Duodenal mucosa (tissue), 2 donors: ENCODE data around the gene KCNB1.

ENCODE experiments used
- H3K27ac ChIP-seq: one replicate; pipeline ENCODE4 v1.7.0; 2013; ENCODE audit warnings: low read depth, low read length
- H3K27me3 ChIP-seq, 2 donors: one replicate each; pipeline ENCODE4 v1.7.0; 2013; ENCODE audit warnings: low read length in 2 of 2, control low read depth in 1 of 2; ENCODE audit not compliant: insufficient read depth in 2 of 2, control insufficient read depth in 1 of 2
- H3K36me3 ChIP-seq, 2 donors: one replicate each; pipeline ENCODE4 v1.7.0; 2013; ENCODE audit warnings: low read length in 2 of 2, control low read depth in 1 of 2; ENCODE audit not compliant: insufficient read depth in 2 of 2, control insufficient read depth in 1 of 2
- H3K4me1 ChIP-seq, 2 donors: one replicate each; pipeline ENCODE4 v1.7.0; 2013; ENCODE audit warnings: low read length in 2 of 2, control low read depth in 1 of 2; ENCODE audit not compliant: insufficient read depth in 2 of 2, control insufficient read depth in 1 of 2
- H3K4me3 ChIP-seq, 2 donors: one replicate each; pipeline ENCODE4 v1.7.0; 2013; ENCODE audit warnings: low read length in 2 of 2, low read depth in 1 of 2
- H3K9ac ChIP-seq, 2 donors: one replicate each; pipeline ENCODE4 v1.7.0; 2013; ENCODE audit warnings: low read length in 2 of 2, low read depth in 1 of 2
- H3K9me3 ChIP-seq, 2 donors: one replicate each; pipeline ENCODE4 v1.7.0; 2013; ENCODE audit warnings: low read length in 2 of 2, control low read depth in 1 of 2; ENCODE audit not compliant: control insufficient read depth in 1 of 2

The KCNB1 gene

DNA sequence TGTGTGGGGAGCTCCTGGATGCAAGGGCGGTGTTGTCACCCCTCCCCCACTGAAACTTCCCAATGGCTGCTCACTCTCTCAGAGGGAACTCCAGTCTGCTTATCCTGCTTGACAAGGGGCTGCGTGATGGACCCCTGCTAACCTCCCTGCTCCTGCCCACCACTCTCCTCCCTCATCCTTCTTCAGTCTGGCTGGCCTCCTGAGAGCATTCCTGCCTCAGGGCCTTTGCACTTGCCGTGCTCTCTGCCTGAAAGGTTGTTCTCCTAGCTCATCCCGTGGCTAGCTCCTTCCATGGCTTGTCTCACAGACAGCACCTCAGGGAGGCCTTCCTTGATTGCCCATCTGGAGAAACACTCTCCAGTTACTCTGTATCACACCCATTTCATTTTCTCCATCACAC lies 130.7 kb downstream of the KCNB1 start:
- no peaks in the 10 kb centered on the region for H3K9me3 ChIP-seq
- H3K36me3 ChIP-seq, result no peaks in the 10 kb centered on the region
- no peaks in the 10 kb centered on the region for H3K4me1 ChIP-seq
- no peak overlapping the region for H3K27ac ChIP-seq
- H3K9ac ChIP-seq, result no peak overlapping the region
- H3K27me3 ChIP-seq, result no peaks in the 10 kb centered on the region
- H3K4me3 ChIP-seq, result no peak overlapping the region

DNA sequence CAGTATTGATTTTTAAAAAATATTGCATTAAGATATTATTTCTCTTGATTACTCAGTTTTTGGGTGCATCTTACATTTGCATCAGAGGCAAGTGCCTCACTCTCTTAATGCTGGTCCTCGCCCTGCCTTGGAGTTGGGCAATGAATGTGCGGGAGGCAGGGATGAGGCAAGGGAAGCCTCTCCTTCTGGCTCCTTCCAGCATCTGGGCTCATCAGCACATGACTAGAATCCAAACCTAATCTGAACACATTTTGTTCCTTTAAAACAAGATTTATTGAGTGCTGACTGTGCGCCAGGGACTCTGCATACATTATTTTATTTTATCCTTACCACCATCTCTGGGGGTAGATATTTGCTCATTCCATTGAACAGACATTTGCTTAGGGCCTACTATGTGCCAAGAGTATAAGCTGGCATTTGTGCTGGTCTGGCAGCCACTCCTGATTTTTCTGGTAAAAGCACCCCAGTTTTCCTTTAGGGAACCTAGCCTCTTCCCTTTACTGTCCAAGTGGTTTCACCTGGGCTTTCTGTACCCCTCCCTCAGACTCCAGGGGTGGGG lies 132.7 kb downstream of the KCNB1 start:
- Histone ChIP-seq H3K27ac (no peak overlapping the region), H3K9me3 (no peaks in the 10 kb centered on the region)

DNA sequence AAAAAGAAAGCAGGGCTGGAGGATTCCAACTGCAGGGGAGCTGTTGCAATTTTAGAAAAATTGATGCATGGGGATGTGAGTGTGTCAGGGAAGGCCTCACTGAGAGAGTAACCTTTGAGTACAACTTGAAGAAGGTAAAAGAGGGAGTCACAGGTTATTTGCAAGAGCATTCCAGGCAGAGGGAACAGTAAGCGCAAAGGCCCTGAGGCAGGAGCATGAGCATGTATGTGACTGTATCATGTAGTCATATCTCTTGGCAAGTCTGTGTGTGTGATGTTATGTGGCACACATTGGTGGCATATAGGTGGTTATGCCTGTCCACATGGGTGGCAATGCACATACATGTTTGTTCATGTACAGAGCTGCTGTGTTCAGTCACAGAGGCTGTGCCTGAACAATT lies 133.4 kb downstream of the KCNB1 start:
- H3K27ac ChIP-seq, result no peak overlapping the region
- H3K9ac ChIP-seq, result no peak overlapping the region
- H3K4me1 ChIP-seq, result no peaks in the 10 kb centered on the region
- H3K27me3 ChIP-seq, result no peaks in the 10 kb centered on the region
- no peaks in the 10 kb centered on the region for H3K9me3 ChIP-seq
- no peak overlapping the region for H3K4me3 ChIP-seq
- H3K36me3 ChIP-seq, result no peaks in the 10 kb centered on the region

More for the DNA sequence above, 132.7 kb downstream of the KCNB1 start:
- H3K4me1 ChIP-seq, result no peaks in the 10 kb centered on the region
- H3K27me3 ChIP-seq, result no peaks in the 10 kb centered on the region
- H3K36me3 ChIP-seq, result no peaks in the 10 kb centered on the region
- H3K9ac ChIP-seq, result no peak overlapping the region
- no peak overlapping the region for H3K4me3 ChIP-seq

DNA sequence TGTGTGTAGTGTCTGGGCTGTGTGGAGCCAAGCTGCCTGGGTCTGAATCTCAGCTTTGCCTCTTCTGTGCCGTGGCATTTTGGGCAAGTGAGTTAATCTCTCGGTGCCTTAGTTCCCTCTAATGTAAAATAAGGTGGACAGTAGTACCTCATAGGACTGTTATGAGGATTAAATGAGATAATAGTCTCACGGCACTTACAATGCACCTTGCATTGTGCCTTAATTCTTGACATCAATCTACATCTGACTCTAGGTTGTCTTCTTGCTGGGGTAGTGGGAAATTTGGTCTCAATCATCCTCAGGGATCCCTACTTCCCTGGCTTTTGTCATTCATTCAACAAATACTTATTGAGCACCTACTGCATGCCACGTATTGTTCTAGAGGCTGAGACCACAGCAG lies 133.9 kb downstream of the KCNB1 start:
- Histone ChIP-seq H3K4me1 (no peaks in the 10 kb centered on the region), H3K27ac (no peak overlapping the region), H3K9ac (no peak overlapping the region), H3K36me3 (no peaks in the 10 kb centered on the region), H3K4me3 (no peak overlapping the region), H3K27me3 (peaks cover 0 to 3% of the 10 kb centered on the region in 2 donors), H3K9me3 (no peaks in the 10 kb centered on the region)

DNA sequence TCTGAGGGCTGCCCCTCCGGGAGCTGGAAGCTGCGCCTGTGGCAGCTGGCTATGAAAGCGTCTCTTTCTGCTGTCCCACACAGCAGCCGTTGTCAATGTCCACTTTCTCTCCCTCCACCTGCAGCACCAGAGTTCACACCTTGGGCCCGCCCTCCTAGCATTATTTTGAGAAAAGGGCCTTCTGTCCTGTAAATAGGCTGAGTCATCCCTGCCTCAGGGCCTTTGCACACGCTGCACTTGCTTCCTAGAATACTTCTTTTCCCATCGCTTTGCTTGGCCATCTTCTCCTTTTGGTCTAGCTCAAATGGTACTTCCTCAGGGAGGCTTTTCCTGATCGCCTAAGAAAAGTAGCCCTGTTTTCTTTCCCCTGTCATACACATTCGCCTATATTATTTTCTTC lies 135.3 kb downstream of the KCNB1 start:
- H3K4me3 ChIP-seq, result no peak overlapping the region
- H3K9me3 ChIP-seq, result no peaks in the 10 kb centered on the region
- H3K9ac ChIP-seq, result no peak overlapping the region
- peaks cover 0 to 10% of the 10 kb centered on the region in 2 donors for H3K27me3 ChIP-seq
- H3K36me3 ChIP-seq, result no peaks in the 10 kb centered on the region
- H3K27ac ChIP-seq, result no peak overlapping the region
- H3K4me1 ChIP-seq, result no peaks in the 10 kb centered on the region

DNA sequence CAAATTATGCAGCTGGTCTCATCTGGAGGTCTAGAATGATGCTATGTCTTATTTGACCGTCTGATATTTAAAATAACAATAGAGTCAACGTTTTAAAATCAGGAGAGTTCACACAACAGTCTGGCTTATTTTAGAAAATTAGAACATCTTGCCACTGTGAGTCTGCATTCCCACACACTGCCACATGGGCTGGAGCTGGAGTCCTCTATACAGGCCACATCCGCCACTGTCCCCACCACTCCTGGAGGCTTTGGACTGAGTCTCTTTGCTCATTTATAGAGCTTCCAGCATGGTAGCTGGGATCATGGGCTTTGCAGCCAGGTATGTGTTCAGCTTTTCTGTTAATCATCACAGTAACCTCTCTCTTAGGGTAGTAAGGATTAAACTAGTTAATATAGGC lies 135.8 kb downstream of the KCNB1 start:
- no peak overlapping the region for H3K4me3 ChIP-seq
- H3K4me1 ChIP-seq, result no peaks in the 10 kb centered on the region
- no peaks in the 10 kb centered on the region for H3K36me3 ChIP-seq
- H3K27ac ChIP-seq, result no peak overlapping the region
- no peak overlapping the region for H3K9ac ChIP-seq
- H3K27me3 ChIP-seq, result peaks cover 0 to 10% of the 10 kb centered on the region in 2 donors
- H3K9me3 ChIP-seq, result no peaks in the 10 kb centered on the region

DNA sequence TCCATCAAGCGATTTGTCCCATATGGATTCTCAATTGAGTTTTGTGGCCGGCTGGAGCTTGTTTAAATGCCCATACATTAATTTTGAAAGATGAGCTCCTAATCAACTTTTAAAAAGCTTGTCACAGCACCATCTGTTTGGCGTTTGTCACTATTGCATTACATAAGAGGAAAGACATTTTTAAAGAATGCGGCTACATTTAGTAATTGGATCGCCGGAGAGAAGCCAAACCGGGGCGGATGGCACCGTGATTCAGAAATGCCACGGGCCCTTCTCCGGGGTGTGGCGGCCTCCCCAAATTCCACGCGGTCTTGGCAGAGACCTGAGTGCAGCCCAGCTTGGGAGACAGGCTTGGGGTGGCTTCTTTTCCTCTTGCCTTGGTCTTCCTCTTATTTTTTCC lies 136.9 kb downstream of the KCNB1 start:
- Histone ChIP-seq H3K9me3 (no peaks in the 10 kb centered on the region), H3K9ac (no peak overlapping the region), H3K27ac (no peak overlapping the region), H3K27me3 (peaks cover 0 to 10% of the 10 kb centered on the region in 2 donors), H3K36me3 (no peaks in the 10 kb centered on the region), H3K4me1 (no peaks in the 10 kb centered on the region), H3K4me3 (no peak overlapping the region)

DNA sequence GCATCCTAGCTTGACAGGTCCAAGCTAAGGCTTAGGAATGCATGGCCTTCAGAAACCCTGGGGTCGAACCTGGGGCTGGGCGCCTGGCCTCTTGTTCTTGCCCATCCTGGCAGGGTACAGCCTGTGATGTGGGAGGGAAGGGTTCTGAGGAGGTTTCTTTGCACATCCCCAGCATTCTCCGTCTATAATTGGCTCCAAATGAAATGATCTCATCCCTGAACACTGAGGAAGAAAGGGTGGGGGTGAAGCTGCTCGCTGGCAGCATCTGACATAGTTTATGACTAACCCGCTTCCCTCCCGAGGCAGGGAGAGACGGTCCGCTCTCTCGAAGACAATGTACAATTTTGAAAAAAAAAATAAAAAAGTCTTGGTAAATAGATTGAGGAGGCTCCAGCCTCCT lies 137.5 kb downstream of the KCNB1 start:
- Histone ChIP-seq H3K4me1 (no peaks in the 10 kb centered on the region), H3K36me3 (no peaks in the 10 kb centered on the region), H3K9ac (no peak overlapping the region), H3K9me3 (no peaks in the 10 kb centered on the region), H3K27me3 (peaks cover 0 to 10% of the 10 kb centered on the region in 2 donors), H3K27ac (no peak overlapping the region), H3K4me3 (no peak overlapping the region)

DNA sequence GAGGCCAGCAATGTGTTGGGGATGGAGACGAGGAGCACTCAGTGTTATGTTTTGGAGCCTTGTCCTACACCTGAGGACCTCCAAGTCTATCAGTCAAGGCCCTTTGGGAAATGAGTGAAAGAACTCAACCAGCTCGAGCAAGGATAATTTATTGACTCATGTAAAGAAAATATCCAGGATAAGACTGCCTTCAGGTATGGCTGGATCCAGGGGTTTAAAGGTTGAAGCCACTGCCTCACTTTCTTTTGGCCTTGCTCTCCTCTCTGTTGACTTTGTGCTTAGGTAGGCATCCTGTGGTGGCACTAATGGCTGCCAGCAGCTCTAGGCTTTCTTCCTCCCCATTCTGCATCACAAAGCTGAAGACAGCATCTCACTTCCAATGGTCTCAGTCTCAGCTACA lies 138.3 kb downstream of the KCNB1 start:
- no peaks in the 10 kb centered on the region for H3K4me1 ChIP-seq
- H3K9me3 ChIP-seq, result no peaks in the 10 kb centered on the region
- peaks cover 0 to 10% of the 10 kb centered on the region in 2 donors for H3K27me3 ChIP-seq
- no peaks in the 10 kb centered on the region for H3K36me3 ChIP-seq
- no peak overlapping the region for H3K9ac ChIP-seq
- no peak overlapping the region for H3K4me3 ChIP-seq
- no peak overlapping the region for H3K27ac ChIP-seq

DNA sequence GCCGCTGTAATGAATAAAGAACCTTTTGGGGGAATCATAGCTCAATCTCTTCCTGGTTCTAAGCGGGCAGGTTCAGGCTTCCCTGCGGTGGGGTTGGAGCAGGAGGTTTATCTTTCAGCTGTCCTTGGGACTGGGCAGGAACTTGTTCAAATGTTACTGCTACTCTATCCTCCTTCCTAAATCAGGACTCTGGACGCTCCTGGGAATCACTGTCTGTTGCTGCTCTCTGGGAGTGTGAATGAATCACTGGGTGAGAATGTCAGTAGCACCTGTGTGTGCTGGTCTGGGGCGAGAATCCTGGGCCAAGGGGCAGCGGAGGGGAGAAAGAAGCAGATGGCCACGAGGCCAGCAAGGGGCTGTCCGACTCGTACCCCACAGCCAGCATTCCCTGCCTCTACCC lies 139.2 kb downstream of the KCNB1 start:
- Histone ChIP-seq H3K9ac (no peak overlapping the region), H3K4me3 (no peak overlapping the region), H3K9me3 (no peaks in the 10 kb centered on the region), H3K27me3 (peaks cover 0 to 10% of the 10 kb centered on the region in 2 donors), H3K36me3 (no peaks in the 10 kb centered on the region), H3K27ac (no peak overlapping the region), H3K4me1 (no peaks in the 10 kb centered on the region)
